HG03342 (cell line): ENCODE measurements around the gene LAMP2.

ENCODE experiments used
- ATAC-seq: cut with Tn5 transposase; IDR thresholded peaks from one replicate; pipeline ENCODE4 v1.9.1; 2021; ENCODE audit warnings: mild to moderate bottlenecking, moderate library complexity; ENCODE audit not compliant: unreplicated experiment

LAMP2 gene

DNA sequence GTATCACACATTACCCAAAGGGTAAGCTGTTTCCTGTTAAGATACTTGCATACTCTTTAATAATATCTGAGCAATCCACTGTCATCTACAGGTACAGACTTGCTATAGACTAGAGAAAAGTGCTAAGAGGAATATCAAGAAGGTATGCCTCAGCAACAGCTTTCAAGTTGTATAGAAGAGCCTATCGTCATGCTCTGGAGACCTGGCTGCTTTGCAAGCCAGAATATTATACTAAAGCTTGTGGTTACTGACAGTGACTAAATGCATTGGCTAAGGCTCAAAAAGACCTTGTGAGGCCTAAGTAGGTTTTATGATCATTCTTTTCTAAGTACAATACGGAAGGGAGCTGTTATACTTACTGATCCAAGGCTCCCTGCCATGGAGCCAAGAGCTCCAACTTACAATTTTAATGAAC lies 11.3 kb downstream of the LAMP2 start:
- peak; percentile 88 for ATAC-seq

DNA sequence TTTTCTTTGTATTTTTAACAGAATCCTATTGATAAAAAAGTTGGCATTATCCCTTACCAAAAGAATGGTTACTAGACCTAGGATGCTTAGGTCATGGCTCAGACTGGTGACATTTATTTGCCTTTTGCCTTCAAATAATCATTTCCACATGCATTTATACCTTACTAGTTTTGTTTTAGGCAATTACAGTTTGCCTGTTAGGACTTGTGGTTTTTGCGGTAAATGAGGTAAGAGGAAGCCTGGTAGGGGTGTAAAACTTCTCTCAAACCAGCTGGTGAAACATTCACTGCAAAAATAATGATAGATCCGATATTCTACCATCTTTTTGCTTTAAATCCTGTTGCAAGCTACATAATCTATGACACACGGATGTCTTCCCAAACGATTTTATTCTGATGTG lies 12.1 kb downstream of the LAMP2 start:
- no peak for ATAC-seq

DNA sequence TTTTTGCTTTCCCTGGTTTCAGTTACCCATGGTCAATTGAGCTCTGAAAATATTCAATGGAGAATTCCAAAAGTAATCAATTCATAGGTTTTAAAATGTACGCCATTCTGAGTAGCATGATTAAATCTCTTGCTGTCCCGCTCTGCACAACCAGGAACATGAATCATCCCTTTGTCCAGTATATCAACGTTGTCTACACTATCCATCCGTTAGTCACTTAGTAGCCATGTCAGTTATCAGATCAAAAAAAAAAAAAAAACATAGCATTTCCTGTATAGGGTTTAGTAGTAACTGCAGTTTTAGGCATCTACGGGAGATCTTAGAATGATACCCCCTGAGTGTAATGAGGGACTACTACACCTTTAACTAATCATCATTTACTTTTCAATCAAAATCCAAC lies 15.1 kb downstream of the LAMP2 start:
- no peak for ATAC-seq

DNA sequence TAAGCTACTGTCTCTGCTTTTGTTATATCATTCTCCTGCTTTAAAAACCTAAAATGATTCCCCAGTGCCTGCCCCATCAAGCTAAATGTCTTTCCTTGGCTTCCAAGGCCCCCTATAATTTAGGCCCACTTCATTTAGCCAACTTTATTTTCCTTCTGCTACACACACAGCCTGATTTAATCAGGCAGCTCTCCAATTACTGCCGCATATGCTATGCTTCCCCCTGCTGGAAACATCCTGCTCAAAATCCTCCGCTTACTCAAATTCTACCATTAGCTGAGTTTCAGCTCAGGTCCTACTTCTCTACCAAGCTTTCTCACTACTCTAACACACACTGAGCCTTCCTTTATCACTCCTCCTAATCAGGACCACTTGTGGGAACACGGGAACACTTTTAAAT lies 17.0 kb downstream of the LAMP2 start:
- no peak for ATAC-seq

DNA sequence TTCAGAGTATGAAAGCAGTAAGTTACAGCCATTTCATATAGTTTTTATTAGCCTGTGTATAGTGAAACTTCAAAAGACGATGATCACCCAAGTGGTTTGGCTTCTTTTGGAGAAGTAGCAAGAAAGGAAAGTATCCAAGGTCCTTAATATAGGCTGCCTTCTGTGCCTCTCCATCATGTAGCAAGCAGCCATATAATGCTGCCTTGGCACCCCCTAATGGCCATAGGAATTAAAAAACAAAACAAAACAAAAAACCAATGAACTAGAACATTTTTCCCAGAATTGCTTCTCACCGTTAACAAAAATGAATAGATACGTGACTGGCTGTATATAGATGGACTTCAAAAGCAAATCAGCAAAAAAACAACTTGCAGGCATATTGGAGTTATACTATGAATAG lies 18.9 kb downstream of the LAMP2 start:
- ATAC-seq, result no peak

DNA sequence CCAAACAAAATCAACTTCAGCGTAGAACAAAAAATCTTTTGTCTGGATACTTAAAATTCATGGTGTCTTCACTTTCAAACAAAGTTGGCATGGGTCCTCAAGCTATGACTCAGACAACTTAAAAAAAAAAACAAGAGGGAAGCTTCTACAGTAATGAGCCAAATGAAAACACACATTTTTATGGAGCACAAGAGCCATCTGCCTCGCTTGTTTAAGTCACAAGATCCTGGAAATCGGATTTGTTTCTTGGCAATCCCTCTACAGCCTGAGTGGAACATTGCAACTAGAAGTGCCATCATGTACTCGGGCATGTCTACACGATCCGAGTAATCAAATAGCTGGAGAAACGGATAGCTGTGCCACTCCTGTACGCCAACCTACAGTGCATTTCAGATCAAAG lies 22.6 kb downstream of the LAMP2 start:
- ATAC-seq, result no peak

DNA sequence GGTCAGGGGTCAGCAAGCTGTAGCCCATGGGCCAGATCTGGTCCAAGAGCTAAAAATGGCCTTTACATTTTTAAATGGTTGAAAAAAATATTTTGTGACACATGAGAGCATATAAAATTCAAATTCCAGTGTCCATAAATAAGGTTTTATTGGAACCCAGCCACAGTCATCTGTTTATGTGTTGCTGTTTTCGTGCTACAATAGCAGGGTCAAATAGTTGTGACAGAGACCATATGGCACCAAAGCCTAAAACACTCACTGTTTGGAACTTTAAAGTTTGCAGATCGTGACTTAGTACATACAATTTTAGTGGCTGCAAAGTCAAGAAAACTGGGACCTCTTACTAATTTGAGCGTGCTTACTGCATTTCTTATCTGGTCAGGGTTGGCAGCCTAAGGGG lies 29.2 kb downstream of the LAMP2 start:
- no peak for ATAC-seq

DNA sequence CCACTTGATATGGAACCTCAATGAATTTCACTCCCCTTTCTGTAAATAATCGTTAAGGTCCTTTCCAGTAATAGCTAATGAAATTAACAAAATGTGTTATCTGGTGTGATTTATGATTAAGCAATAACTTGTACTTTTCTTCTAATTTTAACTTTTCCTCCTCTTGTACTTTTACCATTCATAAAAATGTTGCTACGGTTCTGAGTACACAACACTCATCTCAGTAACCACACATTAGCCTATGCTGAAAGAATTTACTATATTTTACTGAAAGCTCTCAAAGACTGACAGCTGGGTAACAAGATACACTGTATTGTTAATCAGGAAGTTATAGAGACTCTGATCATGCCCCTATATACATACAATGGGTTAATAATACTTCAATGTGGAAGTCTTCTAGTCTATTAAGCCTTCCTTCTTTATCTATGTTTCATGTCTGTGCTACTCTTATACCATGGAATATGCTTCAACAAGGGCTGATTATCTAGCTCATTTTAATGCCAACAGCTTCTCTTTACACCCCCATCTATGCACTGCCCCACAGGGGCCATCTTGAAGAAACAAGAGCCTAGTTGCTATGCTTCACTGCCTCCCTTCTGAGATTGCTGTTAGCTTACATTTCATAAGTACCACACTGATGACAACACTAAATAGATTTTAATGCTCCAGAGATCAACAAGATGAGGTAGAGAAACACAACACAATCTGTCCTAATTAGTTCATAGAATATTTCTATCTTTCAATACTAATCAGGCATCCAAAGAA lies 39.1 kb downstream of the LAMP2 start:
- no peak for ATAC-seq

DNA sequence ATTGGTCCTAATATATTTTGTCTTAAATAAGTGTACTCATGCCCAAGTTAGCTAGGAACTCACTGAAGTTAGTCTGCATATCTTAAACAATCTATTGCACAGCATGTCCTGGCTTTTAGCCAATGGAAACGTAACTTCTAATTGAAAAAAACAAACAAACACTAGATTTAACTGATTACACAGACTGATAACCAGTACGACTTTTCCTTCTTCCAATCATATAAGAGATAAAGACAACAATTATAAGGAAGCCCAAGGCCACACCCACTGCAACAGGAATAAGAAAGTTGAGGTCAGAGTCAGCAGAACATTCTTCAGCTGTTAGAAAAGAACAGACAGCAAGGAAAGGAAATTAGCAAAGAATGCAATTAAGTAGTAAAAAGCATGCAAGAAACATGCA lies 40.8 kb downstream of the LAMP2 start:
- no peak for ATAC-seq

DNA sequence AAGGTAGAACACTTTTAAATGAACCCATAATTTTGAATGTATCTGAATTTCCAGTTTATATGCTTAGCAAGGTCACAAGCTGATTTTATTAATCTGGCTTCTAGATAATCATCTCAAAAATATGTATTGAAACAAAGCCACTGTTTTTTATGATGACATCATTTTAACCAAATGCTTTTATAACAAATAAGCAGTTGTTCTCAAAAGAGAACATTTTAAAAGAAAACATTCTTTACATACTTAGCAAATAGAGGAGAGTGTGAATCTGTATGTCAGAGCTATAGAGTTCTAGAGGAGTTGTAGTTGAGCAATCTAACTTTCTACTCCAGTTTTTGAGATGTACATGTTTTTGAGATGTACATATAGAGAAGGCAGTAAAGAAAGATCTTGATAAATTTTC lies 42.5 kb downstream of the LAMP2 start:
- ATAC-seq, result no peak

DNA sequence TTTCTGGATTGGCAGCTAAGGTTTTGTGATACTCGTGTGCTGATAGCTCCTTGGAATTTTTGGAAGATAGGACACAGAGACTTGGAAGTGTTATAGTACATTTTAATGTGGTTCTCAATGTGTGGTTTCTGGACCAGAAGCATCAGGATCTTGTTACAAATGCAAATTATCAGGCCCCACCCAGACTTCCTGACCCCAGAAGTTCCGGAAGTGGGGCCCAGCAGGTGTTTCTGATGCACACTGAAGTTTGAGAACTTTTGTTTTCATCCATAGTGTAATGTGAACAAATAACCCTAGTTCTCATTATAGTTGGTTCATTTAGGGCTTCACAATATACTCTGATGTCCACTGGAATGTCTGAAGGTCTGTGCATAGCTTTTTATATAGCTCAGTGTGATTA lies 49.6 kb downstream of the LAMP2 start:
- peak; percentile 76 for ATAC-seq

DNA sequence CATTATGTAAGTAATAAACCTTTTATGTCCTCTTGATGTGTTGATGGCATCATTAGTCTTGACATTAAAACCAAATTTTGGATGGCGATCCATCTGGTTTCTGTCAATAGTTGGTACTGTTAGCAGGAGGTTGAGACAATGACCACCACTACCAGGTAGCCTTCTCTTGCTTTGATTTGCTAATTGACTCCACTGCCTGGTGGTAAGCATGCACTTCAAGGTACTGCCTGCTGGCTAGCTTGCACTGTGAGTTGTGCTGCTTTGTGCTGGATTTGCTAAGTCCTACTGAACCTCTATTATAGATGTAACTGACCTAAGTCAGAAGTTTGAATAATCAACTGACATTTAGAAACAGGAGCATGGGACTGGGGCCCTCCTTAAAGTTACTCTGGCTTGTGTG lies 60.9 kb downstream of the LAMP2 start:
- ATAC-seq, result no peak

DNA sequence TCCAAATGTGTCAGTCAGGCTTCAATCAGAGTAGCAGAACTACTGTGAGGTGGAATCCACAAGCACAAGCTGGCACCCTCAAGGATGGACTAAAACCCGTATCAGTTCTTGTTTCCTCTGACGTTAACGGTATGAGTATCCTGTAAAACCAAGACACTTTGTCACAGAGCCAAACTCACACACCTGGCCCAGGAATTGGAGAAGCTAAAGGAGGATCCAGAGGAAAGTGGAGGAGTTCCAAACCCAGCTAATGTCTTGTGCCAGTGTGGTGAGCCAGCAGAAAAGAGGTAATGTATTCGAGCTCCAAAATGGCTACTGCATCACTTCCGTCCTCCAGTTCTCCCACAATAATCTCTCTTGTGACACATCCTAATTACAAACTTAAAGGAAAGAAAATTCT lies 62.5 kb downstream of the LAMP2 start:
- ATAC-seq, result no peak

DNA sequence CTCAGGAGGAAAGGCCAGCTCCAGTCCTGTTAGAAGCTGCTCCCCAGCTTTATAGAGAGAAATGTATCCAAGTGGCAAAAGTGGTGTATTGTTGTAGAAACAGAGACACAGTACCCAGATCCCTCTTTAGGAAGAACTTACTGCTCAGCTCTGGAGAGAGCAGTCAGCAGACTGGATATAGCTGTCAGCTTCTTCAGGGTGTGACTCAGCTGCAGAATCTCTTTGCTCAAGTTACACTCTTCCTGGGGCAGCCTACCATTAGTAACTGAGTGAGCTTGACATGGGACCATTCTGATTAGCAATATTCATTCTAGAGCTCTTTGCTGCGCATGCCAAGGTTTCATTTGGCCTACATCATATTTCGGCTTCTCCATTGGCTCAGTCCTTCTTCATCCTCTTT lies 66.7 kb downstream of the LAMP2 start:
- no peak for ATAC-seq

DNA sequence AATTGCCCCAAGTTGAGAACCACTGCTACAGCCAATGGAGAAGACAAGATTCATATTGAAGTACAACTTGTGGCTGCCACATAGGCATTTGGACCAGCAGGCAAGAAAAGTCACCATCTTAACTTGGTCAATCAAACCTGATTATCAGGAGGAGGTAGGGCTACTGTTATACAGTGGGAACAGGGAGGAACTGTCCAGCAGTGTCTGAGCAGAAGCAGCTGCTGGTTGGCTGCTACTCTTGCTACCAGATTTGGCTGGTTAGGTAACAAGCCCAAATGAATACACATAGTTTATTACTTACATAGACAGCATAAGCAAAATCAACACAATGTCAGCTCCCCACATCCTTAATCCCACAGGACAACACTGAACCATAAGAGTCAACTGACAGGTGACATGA lies 67.8 kb downstream of the LAMP2 start:
- ATAC-seq, result no peak

DNA sequence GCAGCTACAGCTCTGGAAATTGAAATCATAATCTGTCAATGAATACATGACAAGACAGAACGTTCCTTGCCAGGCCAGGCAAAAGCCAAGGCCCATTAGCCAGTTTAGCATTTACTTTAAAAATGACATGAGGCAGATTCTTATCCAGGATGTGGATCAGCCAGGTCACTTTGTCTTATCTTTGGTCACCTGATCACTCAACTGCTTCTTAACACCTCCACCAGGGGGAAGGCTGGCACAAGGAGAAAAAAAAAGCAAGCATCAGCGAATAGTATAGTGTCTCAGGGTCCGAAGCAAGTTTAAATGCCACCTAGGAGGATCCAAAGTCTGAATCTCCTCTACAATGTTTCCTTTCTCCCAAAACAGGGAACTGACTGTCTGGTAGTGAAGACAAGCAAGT lies 88.4 kb downstream of the LAMP2 start:
- ATAC-seq, result peak; percentile 73

DNA sequence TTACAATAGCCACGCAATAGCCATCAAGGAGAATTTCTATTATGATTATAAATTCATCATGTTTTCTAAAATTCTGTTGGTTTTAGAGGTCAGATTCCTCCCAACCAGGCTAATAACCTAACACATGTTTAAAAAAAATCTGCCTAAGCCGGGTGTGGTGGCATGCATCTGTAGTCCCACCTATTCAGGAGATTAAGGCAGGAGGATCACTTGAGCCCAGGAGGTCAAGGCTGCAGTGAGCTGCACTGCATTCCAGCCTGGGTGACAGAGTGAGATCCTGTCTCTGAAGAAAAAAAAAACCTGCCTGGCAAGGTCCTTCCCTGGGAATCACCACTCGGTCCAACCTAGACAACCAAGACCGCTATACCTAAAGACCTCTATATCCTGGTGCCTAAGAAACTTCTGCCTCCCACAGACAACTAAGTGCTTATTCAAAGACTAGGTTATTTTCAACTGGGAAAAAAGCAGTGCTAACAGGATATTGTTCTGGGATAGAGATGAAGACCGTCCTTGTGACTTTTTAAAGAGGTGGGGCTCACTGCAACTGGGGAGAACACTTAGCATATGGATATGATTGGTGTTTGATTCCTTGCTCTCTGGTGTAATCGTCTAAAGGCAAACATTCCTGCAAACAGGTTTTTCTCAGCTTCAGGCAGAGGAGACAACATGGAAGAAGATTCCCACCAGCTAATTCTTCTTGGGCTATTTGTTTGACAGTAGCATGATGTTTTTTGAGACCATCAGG lies 89.0 kb downstream of the LAMP2 start:
- ATAC-seq, result no peak

DNA sequence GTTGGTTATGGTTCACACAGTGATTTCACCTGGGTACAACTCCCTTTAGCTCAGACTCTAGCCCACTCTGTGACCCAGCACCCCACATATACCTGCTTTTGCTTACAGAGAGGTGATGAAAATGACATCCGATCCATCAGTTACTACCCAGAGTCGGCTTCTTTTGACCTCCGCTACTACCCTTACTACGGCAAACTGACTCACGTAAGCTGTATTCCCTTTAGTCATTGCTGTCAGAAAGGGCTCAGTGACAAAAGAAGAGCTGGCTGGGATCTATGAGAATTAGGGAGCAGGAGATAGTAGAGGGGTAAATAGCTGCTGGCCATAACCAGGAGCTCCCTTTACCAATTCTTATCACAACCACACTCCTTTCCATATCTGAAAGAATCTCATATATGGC lies 90.5 kb downstream of the LAMP2 start:
- no peak for ATAC-seq
